Neural cell (in vitro differentiated cells): ENCODE data around the gene WFS1. TPM values are rescaled to one million over a fixed set of nuclear protein-coding genes. Genes with fewer than 3 reads are reported as not detected.

Experiments
- H2AFZ ChIP-seq: fragments of 200-600, 300-800 bp; sonication (generic), shearing (Covaris generic); 2 replicates; pipeline ENCODE4 v1.6.0; 2014; ENCODE audit warnings: low read depth, mild to moderate bottlenecking, antibody characterized with exemption, low read length, moderate library complexity
- H3F3A ChIP-seq: fragments of 200-600 bp; shearing (Covaris generic); 2 replicates; pipeline ENCODE4 v1.6.1; 2016; ENCODE audit warnings: mild to moderate bottlenecking, moderate library complexity, mixed read lengths, antibody characterized with exemption, low read length; ENCODE audit not compliant: insufficient read depth, poor library complexity, severe bottlenecking
- H3K27ac ChIP-seq: fragments of 200-600, 300-800 bp; sonication (generic), shearing (Covaris generic); 2 replicates; pipeline ENCODE4 v1.5.1; 2014; ENCODE audit warnings: mild to moderate bottlenecking, low read length, moderate library complexity
- H3K27me3 ChIP-seq: fragments of 300-800, 200-600 bp; sonication (generic), shearing (Covaris generic); 2 replicates; pipeline ENCODE4 v1.6.0; 2014; ENCODE audit warnings: mild to moderate bottlenecking, low read depth, low read length, moderate library complexity; ENCODE audit not compliant: insufficient read depth
- H3K36me3 ChIP-seq: fragments of 300-800, 200-600 bp; sonication (generic), shearing (Covaris generic); 2 replicates; pipeline ENCODE4 v1.5.1; 2014; ENCODE audit warnings: mild to moderate bottlenecking, antibody characterized with exemption, low read length, moderate library complexity; ENCODE audit not compliant: insufficient read depth
- H3K4me2 ChIP-seq: fragments of 300-800, 200-600 bp; sonication (generic), shearing (Covaris generic); 2 replicates; pipeline ENCODE4 v1.6.0; 2014; ENCODE audit warnings: mild to moderate bottlenecking, low read length
- H3K4me3 ChIP-seq: fragments of 300-800, 200-600 bp; sonication (generic), shearing (Covaris generic); 2 replicates; pipeline ENCODE4 v1.5.1; 2014; ENCODE audit warnings: mild to moderate bottlenecking, low read length, moderate library complexity
- H3K79me2 ChIP-seq: fragments of 200-600 bp; shearing (Covaris generic); replicated peaks from 2 replicates; pipeline ENCODE4 v1.6.0; 2014; ENCODE audit warnings: mild to moderate bottlenecking, low read length, moderate library complexity; ENCODE audit not compliant: insufficient read depth
- H3K9ac ChIP-seq: fragments of 300-800, 200-600 bp; sonication (generic), shearing (Covaris generic); 2 replicates; pipeline ENCODE4 v1.6.1; 2016; ENCODE audit warnings: mild to moderate bottlenecking, low read length, mixed read lengths
- H3K9me2 ChIP-seq: fragments of 200-600 bp; shearing (Covaris generic); 2 replicates; pipeline ENCODE4 v1.6.1; 2016; ENCODE audit warnings: mild to moderate bottlenecking, low read length, mixed read lengths; ENCODE audit not compliant: insufficient read depth
- H3K9me3 ChIP-seq: fragments of 200-600, 300-800 bp; sonication (generic), shearing (Covaris generic); 2 replicates; pipeline ENCODE4 v1.6.1; 2016; ENCODE audit warnings: mild to moderate bottlenecking, mixed run types, low read length, moderate library complexity, mixed read lengths
- H4K20me1 ChIP-seq: fragments of 200-600 bp; shearing (Covaris generic); 2 replicates; pipeline ENCODE4 v1.6.1; 2016; ENCODE audit warnings: mild to moderate bottlenecking, mixed run types; ENCODE audit not compliant: insufficient read depth
- EP300 ChIP-seq: fragments of 450-650 bp; conservative IDR thresholded peaks from 2 replicates; pipeline ENCODE4 v1.6.1; 2014; ENCODE audit warnings: antibody characterized with exemption, mild to moderate bottlenecking, moderate library complexity; ENCODE audit not compliant: poor library complexity, severe bottlenecking
- EZH2 ChIP-seq: fragments of 200-600, 300-800 bp; shearing (Covaris generic), sonication (generic); IDR thresholded peaks from 2 replicates; pipeline ENCODE4 v1.6.1; 2014; ENCODE audit warnings: antibody characterized with exemption, low read length, borderline replicate concordance, mild to moderate bottlenecking; ENCODE audit not compliant: insufficient read depth, poor library complexity, severe bottlenecking
- MXI1 ChIP-seq: fragments of 450-650 bp; conservative IDR thresholded peaks from 2 replicates; pipeline ENCODE4 v1.6.1; 2014; ENCODE audit warnings: antibody characterized with exemption, mild to moderate bottlenecking; ENCODE audit not compliant: poor library complexity, severe bottlenecking
- POLR2AphosphoS5 ChIP-seq: IDR thresholded peaks from 2 replicates; pipeline ENCODE4 v1.6.1; 2012
- RAD21 ChIP-seq: fragments of 450-650 bp; conservative IDR thresholded peaks from 2 replicates; pipeline ENCODE4 v1.6.1; 2014; ENCODE audit warnings: antibody characterized with exemption, mild to moderate bottlenecking, moderate library complexity
- SMC3 ChIP-seq: fragments of 450-650 bp; conservative IDR thresholded peaks from 2 replicates; pipeline ENCODE4 v1.6.1; 2014; ENCODE audit warnings: antibody characterized with exemption, mild to moderate bottlenecking, moderate library complexity; ENCODE audit not compliant: poor library complexity
- TAF1 ChIP-seq: IDR thresholded peaks from 2 replicates; pipeline ENCODE4 v1.6.1; 2012; ENCODE audit warnings: low read depth
- polyA plus RNA-seq: library from polyadenylated mRNA; depleted of rRNA; stranded (reverse); fragments of >200 nt; gene quantifications from 2 replicates; pipeline ENCODE4 v1.2.3, GENCODE V29; 2014
- TF ChIP-seq, protein P1 (sequence below): fragments of 450-650 bp; IDR thresholded peaks from 2 replicates; pipeline ENCODE4 v1.5.1; 2014; ENCODE audit warnings: antibody characterized with exemption, mild to moderate bottlenecking, moderate library complexity; ENCODE audit not compliant: poor library complexity, severe bottlenecking
- TF ChIP-seq, protein P2 (sequence below): IDR thresholded peaks from 2 replicates; pipeline ENCODE4 v1.6.1; 2012; ENCODE audit warnings: borderline replicate concordance

Gene WFS1
- polyA plus RNA-seq, 1 donor from 2014 or later, result 4.5 TPM

DNA sequence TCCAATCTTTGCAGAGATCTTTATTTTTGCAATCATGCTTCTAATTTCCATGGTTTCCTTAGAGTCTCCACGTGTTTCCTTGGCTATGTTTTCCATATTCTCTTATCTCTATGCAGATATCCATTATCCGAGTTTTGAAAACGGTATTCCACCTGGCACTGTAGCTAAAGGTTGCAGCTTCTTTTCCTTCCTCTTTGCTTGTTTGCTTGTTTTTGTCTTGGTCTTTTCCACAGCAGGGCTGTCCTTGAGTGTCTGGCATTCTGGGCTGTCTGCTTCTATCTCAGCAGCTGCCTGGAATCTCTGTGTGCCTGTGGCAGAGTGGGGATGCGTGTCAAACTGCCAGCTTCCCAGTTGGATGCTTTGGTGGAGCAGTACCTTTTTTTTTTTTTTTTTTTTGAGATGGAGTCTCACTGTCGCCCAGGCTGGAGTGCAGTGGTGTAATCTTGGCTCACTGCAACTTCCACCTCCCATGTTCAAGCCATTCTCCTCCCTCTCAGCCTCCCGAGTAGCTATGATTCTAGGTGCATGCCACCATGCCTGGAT, 46.9 kb downstream of the WFS1 start:
- Histone ChIP-seq H3K9me2 (no peaks in the 10 kb centered on the region), H3K4me2 (no peak overlapping the region), H3K9ac (no peak overlapping the region), H3K4me3 (no peak overlapping the region), H3K36me3 (no peaks in the 10 kb centered on the region), H3K9me3 (peaks cover 7% of the 10 kb centered on the region), H3K27ac (no peak overlapping the region), H3F3A (no peaks in the 10 kb centered on the region), H3K27me3 (no peaks in the 10 kb centered on the region), H2AFZ (no peak overlapping the region), H3K79me2 (no peaks in the 10 kb centered on the region), H4K20me1 (no peaks in the 10 kb centered on the region)
- TF ChIP-seq RAD21, result no peak
- no peak for TF ChIP-seq MXI1
- no peak for TF ChIP-seq SMC3
- TF ChIP-seq EZH2, result no peak
- no peak for TF ChIP-seq POLR2AphosphoS5
- TF ChIP-seq EP300, result no peak
- TF ChIP-seq, protein P1, sequence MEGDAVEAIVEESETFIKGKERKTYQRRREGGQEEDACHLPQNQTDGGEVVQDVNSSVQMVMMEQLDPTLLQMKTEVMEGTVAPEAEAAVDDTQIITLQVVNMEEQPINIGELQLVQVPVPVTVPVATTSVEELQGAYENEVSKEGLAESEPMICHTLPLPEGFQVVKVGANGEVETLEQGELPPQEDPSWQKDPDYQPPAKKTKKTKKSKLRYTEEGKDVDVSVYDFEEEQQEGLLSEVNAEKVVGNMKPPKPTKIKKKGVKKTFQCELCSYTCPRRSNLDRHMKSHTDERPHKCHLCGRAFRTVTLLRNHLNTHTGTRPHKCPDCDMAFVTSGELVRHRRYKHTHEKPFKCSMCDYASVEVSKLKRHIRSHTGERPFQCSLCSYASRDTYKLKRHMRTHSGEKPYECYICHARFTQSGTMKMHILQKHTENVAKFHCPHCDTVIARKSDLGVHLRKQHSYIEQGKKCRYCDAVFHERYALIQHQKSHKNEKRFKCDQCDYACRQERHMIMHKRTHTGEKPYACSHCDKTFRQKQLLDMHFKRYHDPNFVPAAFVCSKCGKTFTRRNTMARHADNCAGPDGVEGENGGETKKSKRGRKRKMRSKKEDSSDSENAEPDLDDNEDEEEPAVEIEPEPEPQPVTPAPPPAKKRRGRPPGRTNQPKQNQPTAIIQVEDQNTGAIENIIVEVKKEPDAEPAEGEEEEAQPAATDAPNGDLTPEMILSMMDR, result no peak
- TF ChIP-seq, protein P2, sequence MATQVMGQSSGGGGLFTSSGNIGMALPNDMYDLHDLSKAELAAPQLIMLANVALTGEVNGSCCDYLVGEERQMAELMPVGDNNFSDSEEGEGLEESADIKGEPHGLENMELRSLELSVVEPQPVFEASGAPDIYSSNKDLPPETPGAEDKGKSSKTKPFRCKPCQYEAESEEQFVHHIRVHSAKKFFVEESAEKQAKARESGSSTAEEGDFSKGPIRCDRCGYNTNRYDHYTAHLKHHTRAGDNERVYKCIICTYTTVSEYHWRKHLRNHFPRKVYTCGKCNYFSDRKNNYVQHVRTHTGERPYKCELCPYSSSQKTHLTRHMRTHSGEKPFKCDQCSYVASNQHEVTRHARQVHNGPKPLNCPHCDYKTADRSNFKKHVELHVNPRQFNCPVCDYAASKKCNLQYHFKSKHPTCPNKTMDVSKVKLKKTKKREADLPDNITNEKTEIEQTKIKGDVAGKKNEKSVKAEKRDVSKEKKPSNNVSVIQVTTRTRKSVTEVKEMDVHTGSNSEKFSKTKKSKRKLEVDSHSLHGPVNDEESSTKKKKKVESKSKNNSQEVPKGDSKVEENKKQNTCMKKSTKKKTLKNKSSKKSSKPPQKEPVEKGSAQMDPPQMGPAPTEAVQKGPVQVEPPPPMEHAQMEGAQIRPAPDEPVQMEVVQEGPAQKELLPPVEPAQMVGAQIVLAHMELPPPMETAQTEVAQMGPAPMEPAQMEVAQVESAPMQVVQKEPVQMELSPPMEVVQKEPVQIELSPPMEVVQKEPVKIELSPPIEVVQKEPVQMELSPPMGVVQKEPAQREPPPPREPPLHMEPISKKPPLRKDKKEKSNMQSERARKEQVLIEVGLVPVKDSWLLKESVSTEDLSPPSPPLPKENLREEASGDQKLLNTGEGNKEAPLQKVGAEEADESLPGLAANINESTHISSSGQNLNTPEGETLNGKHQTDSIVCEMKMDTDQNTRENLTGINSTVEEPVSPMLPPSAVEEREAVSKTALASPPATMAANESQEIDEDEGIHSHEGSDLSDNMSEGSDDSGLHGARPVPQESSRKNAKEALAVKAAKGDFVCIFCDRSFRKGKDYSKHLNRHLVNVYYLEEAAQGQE, result no peak

DNA sequence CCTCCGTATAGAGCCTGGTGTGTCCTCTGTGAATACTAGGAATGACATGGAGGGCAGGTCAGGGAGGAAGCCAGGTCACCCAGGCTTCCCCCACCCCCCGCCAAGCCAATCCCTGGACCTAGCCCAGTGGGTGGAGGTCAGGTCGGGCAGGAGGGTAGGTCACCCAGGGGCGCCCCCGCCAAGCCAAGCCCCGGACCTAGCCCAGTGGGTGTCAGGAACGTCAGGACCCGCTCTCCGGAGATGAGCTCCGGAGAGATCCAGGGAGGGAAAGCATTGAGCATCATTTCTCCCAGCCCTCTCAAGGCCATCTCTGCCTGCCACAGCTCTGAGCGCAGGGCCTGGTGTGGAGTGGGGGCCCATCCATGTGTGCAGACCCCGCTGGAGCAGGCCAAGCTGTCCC, 48.6 kb downstream of the WFS1 start:
- Histone ChIP-seq H3K9me3 (peaks cover 7% of the 10 kb centered on the region), H2AFZ (no peak overlapping the region), H4K20me1 (no peaks in the 10 kb centered on the region), H3K36me3 (peaks cover 13% of the 10 kb centered on the region), H3K79me2 (no peaks in the 10 kb centered on the region), H3K9ac (no peak overlapping the region), H3K4me2 (no peak overlapping the region), H3K27me3 (no peaks in the 10 kb centered on the region), H3K9me2 (no peaks in the 10 kb centered on the region), H3K4me3 (no peak overlapping the region), H3F3A (no peaks in the 10 kb centered on the region), H3K27ac (no peak overlapping the region)
- TF ChIP-seq POLR2AphosphoS5 (no peak), MXI1 (no peak), EP300 (no peak), RAD21 (no peak), EZH2 (no peak), SMC3 (no peak), TAF1 (no peak)
- TF ChIP-seq, protein P2, result no peak
- TF ChIP-seq, protein P1, result no peak
